KMS-11 (cell line): ENCODE measurements around the gene TMEM184A.

Experiments
- H2AFZ ChIP-seq: fragments of 200-600 bp; sonication (generic); 2 replicates; pipeline ENCODE4 v1.6.1; 2016; ENCODE audit warnings: antibody characterized with exemption, mixed run types, low read depth
- H3K27ac ChIP-seq: fragments of 200-600 bp; sonication (generic); 2 replicates; pipeline ENCODE4 v1.6.1; 2016; ENCODE audit warnings: mild to moderate bottlenecking, mixed run types
- H3K27me3 ChIP-seq: fragments of 200-600 bp; sonication (generic); 2 replicates; pipeline ENCODE4 v1.6.1; 2017; ENCODE audit warnings: mild to moderate bottlenecking, low read depth, mixed run types, moderate library complexity; ENCODE audit not compliant: insufficient read depth
- H3K36me3 ChIP-seq: fragments of 200-600 bp; sonication (generic); 2 replicates; pipeline ENCODE4 v1.6.1; 2017; ENCODE audit warnings: mild to moderate bottlenecking, mixed run types; ENCODE audit not compliant: insufficient read depth
- H3K4me1 ChIP-seq: fragments of 200-600 bp; sonication (generic); 2 replicates; pipeline ENCODE4 v1.6.1; 2016; ENCODE audit warnings: mild to moderate bottlenecking, low read depth, mixed run types; ENCODE audit not compliant: poor library complexity, severe bottlenecking
- H3K4me2 ChIP-seq: fragments of 200-600 bp; sonication (generic); 2 replicates; pipeline ENCODE4 v1.7.0; 2016; ENCODE audit warnings: mild to moderate bottlenecking, mixed run types
- H3K4me3 ChIP-seq: fragments of 200-600 bp; sonication (generic); IDR thresholded peaks from 2 replicates; pipeline ENCODE4 v1.6.1; 2017; ENCODE audit warnings: low read depth, low read length, mixed read lengths; ENCODE audit not compliant: insufficient read depth
- H3K79me2 ChIP-seq: fragments of 200-600 bp; sonication (generic); 2 replicates; pipeline ENCODE4 v1.6.1; 2016; ENCODE audit warnings: low read depth, mixed run types; ENCODE audit not compliant: insufficient read depth
- H3K9ac ChIP-seq: fragments of 200-600 bp; sonication (generic); 2 replicates; pipeline ENCODE4 v1.6.1; 2016; ENCODE audit warnings: mild to moderate bottlenecking, mixed run types
- H4K20me1 ChIP-seq: fragments of 200-600 bp; sonication (generic); 2 replicates; pipeline ENCODE4 v1.6.1; 2016; ENCODE audit warnings: mild to moderate bottlenecking, mixed run types; ENCODE audit not compliant: insufficient read depth
- CTCF ChIP-seq: fragments of 200-600 bp; sonication (generic); conservative IDR thresholded peaks from 2 replicates; pipeline ENCODE4 v1.6.1; 2017; ENCODE audit warnings: low read depth, mild to moderate bottlenecking, antibody characterized with exemption, low read length, moderate library complexity, mixed read lengths

Gene TMEM184A

GRCh38 chr7:1530946-1531262, 25.1 kb downstream of the TMEM184A start:
- Histone ChIP-seq H3K27me3 (peaks cover 38% of the 10 kb centered on the region), H3K79me2 (peaks cover 48% of the 10 kb centered on the region), H3K4me2 (no peak overlapping the region), H3K9ac (peak overlapping the region; percentile 86), H4K20me1 (peaks cover 2% of the 10 kb centered on the region; the same call in 1 of the 2 replicates), H3K4me3 (no peak overlapping the region), H3K4me1 (peaks cover 8% of the 10 kb centered on the region), H2AFZ (no peak overlapping the region), H3K27ac (no peak overlapping the region), H3K36me3 (no peaks in the 10 kb centered on the region; the same call in 1 of the 2 replicates)
- no peak for TF ChIP-seq CTCF

GRCh38 chr7:1529383-1530116, 26.5 kb downstream of the TMEM184A start:
- Histone ChIP-seq H3K4me3 (no peak overlapping the region), H3K36me3 (no peaks in the 10 kb centered on the region), H3K27ac (no peak overlapping the region), H3K9ac (no peak overlapping the region), H3K4me1 (peaks cover 8% of the 10 kb centered on the region), H3K27me3 (peaks cover 51% of the 10 kb centered on the region), H3K4me2 (no peak overlapping the region), H3K79me2 (peaks cover 34% of the 10 kb centered on the region), H4K20me1 (peaks cover 2% of the 10 kb centered on the region; the same call in 1 of the 2 replicates), H2AFZ (no peak overlapping the region)
- no peak for TF ChIP-seq CTCF

GRCh38 chr7:1526271-1526754, 29.7 kb downstream of the TMEM184A start:
- TF ChIP-seq CTCF = no peak
- Histone ChIP-seq H3K27ac (no peak overlapping the region), H3K27me3 (peaks cover 73% of the 10 kb centered on the region), H3K4me3 (no peak overlapping the region), H3K4me2 (no peak overlapping the region), H3K36me3 (no peaks in the 10 kb centered on the region), H3K4me1 (no peaks in the 10 kb centered on the region), H3K9ac (no peak overlapping the region), H4K20me1 (no peaks in the 10 kb centered on the region), H2AFZ (no peak overlapping the region), H3K79me2 (peaks cover 2% of the 10 kb centered on the region)

- Histone ChIP-seq H3K27ac (no peak overlapping the region), H3K4me3 (no peak overlapping the region), H3K36me3 (no peaks in the 10 kb centered on the region), H2AFZ (no peak overlapping the region), H3K27me3 (peaks cover 77% of the 10 kb centered on the region), H4K20me1 (no peaks in the 10 kb centered on the region), H3K4me2 (no peak overlapping the region), H3K9ac (no peak overlapping the region), H3K79me2 (no peaks in the 10 kb centered on the region), H3K4me1 (no peaks in the 10 kb centered on the region)
- TF ChIP-seq CTCF = no peak
Observed at GRCh38 chr7:1525409-1525808, 30.6 kb downstream of the TMEM184A start.
